HG02678 (cell line): ENCODE results near the gene PTDSS2.

Experiments
- ATAC-seq: cut with Tn5 transposase; IDR thresholded peaks from one replicate; pipeline ENCODE4 v1.9.1; 2021; ENCODE audit warnings: mild to moderate bottlenecking, moderate library complexity; ENCODE audit not compliant: unreplicated experiment

PTDSS2 gene

DNA sequence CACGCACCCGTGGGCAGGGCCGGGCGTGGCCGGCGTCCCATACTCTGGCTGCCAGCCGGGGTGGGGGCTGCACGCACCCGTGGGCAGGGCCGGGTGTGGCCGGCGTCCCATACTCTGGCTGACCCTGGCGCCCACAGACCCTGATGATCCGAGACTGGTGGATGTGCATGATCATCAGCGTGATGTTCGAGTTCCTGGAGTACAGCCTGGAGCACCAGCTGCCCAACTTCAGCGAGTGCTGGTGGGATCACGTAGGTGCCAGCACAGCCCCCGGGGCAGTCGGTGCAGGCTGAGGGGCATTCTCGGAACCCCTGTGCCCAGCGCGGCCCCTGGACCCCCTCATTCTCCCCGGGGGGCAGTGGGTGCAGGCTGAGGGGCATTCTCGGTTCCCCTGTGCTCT is 38.0 kb downstream of the PTDSS2 start:
- ATAC-seq, result no peak

DNA sequence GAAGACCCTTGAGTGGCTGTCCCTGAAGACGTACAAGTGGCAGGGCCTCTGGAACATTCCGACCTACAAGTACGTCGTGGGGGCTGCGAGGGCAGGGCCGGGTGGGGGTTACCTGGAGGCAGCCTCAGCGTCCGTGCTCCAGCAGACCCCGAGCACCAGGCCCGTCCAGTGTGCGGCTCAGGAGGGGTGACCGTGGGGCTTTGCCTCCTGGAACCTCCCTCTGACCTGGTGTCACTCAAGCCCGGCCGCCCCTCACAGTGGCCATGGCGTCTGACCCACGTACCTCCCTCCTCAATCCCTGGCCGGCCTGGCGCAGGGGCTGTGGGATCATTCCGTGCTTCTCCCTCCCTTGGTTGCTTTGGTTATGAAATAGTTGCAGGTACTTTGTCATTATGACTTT is 38.5 kb downstream of the PTDSS2 start:
- ATAC-seq, result no peak

DNA sequence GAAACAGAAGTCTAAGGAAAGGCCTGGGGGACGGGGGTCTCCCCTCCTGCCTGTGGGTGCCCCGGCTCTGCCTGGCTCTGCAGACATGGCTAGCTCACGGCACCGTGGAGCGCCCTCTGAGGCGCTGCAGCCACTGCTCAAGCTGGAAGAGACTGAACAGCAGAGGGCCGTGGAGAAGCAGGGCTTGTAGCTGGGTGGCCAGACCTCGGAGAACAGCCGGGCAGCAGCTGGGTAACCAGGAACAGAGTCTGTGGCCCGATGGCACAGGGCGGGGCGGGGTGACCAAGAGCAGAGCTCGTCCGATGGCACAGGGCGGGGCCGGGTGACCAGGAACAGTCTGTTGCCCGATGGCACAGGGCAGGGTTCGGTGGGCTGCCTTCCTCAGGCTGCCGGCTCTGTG is 38.9 kb downstream of the PTDSS2 start:
- ATAC-seq, result no peak

DNA sequence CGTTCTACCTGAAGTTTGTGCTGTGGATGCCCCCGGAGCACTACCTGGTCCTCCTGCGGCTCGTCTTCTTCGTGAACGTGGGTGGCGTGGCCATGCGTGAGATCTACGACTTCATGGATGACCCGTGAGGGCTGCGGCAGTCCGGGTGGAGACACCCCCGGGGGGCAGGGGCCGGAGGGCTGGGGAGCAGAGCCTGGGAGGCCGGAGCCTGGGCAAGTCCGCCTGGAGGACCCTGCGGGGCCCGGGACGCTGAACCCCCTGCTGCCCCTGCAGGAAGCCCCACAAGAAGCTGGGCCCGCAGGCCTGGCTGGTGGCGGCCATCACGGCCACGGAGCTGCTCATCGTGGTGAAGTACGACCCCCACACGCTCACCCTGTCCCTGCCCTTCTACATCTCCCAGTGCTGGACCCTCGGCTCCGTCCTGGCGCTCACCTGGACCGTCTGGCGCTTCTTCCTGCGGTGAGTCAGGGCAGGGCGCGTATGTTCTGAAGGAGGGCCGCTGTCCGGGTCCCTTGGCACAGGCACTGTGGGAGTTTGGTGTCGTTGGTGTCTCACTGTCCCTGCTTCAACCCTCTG is 39.6 kb downstream of the PTDSS2 start:
- no peak for ATAC-seq

DNA sequence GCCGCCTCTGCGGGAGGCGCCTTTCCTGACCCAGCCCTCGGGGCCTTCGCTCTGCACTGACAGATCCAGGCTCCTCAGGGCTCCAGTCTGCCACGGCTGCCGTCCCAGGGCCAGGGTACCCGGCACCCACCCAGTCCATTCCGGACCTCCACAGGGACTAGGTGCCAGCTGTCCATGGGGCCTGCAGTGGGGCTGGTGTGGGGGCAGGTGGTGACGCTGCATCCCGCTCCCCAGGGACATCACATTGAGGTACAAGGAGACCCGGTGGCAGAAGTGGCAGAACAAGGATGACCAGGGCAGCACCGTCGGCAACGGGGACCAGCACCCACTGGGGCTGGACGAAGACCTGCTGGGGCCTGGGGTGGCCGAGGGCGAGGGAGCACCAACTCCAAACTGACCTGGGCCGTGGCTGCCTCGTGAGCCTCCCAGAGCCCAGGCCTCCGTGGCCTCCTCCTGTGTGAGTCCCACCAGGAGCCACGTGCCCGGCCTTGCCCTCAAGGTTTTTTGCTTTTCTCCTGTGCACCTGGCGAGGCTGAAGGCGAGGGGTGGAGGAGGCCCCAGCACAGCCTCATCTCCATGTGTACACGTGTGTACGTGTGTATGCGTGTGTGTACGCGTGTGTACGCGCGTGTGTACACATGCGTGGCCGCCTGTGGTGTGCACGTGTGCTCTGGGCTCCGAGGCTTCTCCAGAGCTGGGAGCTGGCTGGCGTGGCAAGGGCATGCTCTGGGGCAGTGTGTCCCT is 40.3 kb downstream of the PTDSS2 start:
- no peak for ATAC-seq

DNA sequence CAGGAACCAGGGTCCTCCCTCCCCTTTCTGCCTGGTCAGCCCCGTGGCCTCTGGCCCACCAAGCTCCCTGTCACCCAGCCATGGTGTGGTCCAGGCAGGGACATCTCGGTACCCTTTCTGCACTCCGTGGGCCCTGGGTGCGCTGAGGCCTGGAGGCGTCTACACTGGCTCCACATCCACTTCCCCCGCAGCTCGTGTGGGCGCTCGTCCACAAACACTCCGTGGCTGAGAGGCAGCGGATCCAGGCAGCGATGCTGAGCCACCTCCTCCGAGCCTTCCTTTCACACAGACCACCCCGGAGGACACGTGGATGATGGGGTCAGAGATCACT is 40.8 kb downstream of the PTDSS2 start:
- ATAC-seq, result no peak

DNA sequence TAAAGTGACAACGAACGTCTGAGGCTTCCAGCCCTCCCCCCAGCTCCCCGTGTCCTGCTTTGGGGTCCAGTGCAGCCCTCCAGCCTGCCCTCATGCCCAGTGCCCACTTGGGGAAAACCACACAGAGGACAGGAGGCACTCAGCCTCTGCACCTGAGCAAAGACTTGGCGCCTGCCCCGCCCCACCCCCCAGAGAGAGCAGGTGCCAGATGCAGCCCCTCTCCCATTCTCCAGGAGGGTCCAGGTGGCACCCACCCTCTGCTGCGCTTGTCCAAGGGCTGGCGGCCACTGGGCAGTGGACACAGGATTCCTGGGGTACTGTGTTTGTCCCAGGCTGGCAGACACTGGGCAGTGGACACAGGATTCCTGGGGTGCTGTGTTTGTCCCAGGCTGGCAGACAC is 41.3 kb downstream of the PTDSS2 start:
- ATAC-seq, result no peak

DNA sequence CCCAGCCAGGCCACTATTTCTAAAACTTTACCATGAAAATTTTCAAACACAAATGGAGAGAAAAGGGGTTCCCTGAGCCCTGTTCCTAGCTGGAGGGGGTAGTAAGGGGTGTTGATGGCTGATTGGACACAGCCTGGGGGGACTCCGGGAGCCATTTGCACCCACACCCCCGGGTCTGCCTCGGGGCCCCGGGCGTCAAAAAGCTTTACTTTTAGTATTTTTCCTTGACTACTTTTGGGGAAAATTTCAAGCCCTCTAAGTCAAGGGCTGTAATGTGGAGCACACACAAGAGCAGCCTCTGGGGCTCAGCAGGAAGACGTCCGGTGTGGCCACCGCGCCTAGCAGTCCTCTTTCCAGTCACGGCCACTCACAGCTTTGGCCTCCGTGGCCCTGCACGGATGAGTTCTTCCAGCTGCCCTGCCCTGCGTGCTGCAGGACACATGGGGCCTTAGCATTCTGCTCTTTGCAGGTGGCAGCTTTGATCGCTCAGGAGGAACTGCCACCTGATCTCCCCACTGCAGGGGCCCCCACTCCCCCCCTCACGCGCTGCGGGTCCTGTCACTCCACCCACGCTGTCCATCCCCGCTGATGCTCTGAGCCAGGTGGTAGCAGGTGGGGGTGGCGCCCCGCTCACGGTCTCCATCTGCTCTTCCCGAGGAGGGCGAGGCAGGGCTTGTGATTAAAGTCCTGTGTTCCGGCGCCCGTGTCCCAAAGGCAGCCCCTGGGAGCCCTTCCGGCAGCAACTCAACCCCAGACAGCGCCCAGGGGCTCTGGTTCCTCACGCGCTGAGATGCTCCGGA is 42.5 kb downstream of the PTDSS2 start:
- ATAC-seq, result no peak

DNA sequence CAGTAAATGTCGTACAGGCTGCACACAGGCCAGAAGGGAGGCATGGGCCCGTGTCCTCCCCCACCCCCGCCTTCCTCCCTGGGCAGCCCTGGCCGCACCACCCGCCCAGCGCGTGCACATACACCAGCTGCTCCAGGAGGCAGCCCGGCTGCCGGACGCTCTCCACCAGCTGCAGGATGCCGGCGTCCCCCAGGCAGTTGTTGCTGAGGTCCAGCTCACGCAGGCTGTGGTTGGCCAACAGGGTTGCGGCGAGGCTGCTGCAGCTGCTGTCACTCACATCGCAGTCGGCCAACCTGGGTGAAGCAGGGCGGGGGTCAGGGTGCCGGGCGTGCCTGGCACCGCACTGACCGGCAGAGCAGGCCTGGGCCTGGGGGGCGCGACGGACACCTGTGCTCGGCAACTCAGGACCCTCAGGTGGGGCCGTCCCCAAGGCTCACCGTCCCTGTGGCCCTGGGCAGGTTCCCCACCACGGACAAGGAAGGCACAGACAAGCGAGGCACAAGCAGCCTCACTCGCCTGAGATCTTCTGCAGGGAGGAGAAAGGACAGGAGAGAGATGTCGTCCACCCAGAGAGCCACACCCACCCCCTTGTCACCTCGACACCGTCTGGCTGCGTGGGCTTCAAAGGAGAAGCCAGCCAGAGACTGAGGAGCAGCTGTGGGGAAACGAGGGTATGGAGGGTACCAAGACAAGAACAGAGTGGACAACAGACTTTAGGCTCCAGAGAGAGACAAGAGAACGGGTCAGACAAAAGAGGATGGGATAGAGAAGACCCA is 44.9 kb downstream of the PTDSS2 start:
- no peak for ATAC-seq

DNA sequence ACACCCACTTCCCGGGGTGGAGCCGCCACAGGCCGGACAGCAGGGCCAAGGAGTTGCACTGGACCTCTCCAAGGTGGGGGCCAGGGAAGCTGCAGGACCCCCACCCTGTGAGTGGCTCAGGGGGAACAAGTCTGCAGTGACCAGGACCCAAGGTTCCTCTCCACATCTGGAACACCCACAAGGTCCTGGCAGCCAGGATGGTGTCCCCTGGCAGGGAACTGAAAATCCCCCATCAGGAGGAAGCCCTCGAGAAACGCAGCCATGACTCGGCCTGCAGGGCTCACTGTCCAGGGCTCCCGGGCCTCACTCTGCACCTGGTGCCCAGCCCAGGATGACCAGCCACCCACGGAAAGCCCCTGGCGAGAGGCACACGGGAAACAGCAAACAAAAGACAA is 45.5 kb downstream of the PTDSS2 start:
- ATAC-seq, result no peak

DNA sequence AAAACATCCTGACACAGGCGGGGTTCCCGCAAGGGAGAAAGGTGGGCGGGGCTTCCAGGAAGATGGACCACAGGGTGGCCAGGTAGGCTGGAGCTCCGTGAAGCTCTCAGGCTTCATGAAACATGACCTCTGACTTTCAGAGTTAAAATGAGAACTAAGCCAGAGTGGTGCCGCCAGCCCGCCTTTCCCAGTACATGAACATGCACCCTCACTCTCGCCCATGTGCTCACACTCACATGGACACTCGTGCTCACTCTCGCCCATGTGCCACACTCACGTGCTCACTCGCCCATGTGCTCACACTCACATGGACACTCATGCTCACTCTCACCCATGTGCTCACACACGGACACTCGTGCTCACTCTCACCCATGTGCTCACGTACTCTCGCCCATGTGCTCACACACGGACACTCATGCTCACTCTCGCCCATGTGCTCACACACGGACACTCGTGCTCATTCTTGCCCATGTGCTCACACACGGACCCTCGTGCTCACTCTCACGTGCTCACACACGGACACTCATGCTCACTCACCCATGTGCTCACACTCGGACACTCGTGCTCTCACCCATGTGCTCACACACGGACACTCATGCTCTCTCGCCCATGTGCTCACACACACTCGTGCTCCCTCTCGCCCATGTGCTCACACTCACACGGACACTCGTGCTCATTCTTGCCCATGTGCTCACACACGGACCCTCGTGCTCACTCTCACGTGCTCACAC is 46.9 kb downstream of the PTDSS2 start:
- no peak for ATAC-seq

DNA sequence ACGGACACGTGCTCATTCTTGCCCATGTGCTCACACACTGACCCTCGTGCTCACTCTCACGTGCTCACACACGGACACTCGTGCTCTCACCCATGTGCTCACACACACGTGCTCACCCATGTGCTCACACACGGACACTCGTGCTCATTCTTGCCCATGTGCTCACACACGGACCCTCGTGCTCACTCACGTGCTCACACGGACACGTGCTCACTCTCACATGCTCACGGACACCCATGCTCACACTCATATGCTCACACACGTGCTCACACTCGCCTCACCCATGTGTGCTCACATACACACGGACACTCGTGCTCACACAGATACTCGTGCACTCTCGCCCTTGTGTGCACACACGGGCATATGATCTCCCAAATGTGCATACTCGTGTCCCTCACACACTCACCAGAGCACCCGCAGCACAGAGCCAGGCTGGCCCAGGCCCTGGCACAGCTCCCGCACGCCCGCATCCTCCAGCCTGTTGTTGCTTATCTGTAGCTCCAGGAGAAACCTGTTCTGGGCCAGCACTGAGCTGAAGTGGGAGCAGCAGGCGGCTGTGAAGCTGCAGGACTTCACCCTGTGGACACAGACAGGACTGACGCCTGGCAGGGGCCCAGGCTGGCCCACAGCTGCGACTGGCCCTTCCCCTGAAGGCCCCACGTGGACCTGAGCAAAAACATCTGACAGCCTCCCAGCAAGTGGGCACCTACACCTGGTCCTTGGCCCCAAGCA is 47.7 kb downstream of the PTDSS2 start:
- ATAC-seq, result no peak

DNA sequence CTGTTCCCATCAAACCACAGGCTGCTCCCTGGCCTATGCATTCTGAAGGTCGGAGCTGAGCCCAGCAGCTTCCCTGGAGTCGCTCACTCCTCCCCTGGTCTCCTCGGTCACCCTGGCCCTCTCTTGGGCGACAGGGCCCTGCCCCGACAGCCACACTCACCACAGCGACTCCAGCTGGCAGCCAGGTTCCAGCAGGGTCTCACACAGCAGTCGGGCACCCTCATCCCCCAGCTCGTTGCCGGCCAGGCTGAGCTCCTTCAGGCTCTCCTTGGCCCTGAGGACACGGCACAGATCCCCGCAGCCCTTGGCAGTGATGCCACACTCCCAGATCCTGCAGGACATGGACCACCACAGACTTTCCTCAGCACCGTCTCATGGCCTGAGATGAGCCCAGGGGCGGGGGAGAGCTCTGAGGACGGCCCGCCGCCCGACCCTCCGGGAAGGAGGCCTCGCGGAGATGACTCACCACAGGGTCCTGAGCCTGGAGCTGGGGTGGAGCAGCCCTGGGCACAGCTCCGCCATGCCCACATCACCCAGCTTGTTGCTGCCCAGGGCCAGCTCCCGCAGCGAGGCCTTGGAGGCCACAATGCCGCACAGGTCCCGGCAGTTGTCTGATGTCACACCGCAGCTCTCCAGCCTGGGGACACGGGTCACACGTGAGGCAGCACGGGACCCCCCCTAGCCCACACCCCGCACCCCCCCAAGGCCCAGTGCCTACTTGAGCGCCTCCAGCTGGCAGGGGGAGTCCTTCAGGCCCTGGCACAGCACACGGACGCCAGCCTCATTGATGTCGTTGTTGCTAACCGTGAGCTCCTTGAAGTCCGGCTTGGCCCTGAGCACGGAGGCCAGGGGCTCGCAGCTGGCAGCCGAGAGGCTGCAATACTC is 48.5 kb downstream of the PTDSS2 start:
- ATAC-seq, result no peak

DNA sequence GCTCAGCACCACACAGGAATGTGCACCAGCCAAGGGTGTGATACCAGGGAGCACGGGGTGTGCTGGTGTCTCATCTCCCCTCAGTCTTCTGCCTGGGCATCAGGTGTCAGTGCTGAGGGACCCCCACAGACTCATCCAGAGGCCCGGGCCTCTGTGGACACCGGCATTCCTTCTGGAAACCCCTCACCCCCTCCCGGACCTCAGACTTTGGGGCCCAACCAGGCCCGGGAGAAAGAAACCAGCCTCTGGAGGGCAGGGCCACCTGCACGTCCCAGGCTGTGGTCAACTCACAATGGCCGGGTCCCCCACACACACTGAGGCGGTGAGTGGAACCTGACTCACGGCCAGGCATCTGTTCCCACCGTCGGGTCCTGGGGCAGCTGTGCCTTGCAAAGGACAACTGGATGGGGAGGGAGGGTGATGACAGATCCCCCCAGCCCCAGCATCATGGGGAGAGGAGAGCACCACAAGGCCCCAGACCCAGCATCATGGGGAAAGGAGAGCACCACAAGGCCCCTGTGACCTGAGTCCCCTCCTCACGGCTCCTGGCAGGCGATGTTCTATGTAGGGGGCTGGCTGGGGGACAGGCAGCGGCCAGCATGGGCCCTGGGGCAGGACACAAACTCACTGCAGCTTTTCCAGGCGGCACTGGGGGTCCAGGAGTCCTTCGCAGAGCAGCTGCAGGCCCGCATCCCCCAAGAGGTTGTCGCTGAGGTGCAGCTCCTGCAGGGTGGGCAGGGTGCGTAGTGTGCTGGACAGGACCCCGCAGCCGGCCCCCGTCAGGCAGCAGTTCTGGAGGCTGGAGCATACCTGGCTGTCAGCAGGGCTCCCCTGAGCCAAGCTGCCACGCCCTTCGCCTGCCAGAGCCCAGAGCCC is 49.4 kb downstream of the PTDSS2 start:
- ATAC-seq, result no peak

DNA sequence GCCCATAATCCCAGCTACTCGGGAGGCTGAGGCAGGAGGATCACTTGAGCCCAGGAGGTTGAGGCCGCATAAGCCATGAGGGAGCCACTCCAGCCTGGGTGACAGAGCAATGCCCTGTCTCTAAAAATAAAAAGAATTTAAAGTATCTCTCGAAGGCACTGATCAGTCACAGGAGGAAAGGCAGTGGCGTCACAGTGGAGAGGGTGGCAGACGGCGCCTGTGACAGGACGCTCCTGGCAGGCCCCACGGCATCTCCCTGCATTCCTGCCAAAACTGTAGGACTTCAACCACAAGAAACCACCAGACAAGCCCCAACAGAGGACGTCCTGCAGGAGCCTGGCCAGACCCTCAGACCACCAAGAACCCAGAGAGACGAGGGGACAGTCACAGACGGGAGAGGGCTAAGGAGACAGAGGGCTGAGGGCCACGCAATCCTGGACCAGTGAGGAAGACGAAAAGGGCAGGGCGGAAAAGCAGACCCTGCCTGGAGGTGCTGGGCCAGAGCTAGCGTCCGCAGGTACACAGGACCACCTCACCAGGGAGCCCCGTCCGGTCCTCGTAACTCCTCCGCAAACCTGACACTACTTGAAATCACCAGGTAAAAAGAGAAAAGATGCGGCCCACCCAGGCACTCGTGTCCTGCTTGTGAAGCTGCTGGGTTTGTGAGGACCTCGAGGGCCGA is 51.1 kb downstream of the PTDSS2 start:
- ATAC-seq, result no peak

DNA sequence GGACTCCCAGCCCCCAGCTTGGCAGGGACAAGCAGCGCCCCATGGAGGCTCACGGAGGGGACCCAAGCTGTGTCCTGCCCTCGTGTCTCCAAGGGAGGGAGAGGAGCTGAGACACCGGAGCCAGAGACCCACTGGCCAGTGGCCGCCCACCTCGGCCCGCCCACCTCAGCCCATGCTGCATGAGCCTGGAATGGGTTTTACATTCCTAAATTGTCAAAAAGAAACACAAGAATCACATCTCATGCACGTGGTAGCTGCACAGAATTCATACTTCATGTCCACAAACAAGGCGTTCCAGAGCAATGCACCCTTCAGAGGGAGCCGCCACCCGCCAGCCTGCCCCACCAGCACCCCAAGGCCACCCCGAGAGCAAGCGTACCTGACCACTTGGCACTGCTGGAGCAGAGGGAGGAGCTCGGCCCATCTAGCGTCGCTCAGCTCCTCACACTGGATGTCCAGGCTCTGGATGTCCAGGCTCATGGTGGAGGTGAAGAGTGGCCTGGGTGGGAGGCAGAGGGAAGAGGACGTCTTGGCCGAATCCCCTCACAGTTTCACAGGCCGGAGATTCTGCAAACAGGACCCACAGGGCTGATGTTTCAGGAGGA is 51.7 kb downstream of the PTDSS2 start:
- ATAC-seq, result no peak
